ENCODE data around the gene TRIM69.

TRIM69 gene

DNA sequence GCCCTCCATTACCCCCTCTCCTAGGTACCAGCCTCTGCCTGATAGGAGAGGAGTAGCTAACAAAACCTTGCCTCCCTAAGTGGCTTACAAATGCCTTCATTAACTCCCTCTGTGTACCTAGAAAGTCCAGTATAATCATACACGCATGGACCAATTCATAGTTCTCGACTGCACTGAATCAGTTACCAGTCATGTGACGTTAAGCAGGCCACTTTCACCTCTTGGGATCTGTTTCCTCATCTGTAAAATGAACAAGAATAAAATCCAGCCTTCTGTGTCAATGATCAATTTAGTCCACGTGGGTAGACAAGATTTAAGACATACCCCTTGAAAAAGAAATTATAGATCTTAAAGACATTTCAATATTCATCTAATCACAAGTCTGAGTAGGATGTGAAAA, 72.2 kb downstream of the TRIM69 start:
- no peak for DNase-seq (ENCODE audit: low read depth in 2 of 2)

DNA sequence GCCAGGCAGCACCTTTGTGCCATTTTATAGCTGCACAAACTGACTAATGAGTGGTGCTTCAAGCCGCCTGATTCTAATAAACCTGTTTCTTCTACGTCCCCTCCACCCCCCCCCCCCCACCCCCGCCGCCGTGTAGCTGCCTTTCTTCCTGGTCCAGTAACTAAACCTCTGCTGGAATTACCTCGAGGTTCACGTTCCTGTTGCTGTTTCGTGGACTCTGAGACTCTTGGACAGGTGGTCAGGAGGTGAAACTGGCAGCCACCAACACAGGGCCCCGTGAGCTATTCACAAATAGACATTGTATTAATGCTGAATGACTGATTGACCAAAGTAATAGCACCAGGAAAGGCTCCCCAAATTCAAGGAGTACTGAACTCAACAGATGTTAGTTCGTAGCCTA, 73.9 kb downstream of the TRIM69 start:
- no peak for DNase-seq (ENCODE audit: low read depth in 2 of 2)

DNA sequence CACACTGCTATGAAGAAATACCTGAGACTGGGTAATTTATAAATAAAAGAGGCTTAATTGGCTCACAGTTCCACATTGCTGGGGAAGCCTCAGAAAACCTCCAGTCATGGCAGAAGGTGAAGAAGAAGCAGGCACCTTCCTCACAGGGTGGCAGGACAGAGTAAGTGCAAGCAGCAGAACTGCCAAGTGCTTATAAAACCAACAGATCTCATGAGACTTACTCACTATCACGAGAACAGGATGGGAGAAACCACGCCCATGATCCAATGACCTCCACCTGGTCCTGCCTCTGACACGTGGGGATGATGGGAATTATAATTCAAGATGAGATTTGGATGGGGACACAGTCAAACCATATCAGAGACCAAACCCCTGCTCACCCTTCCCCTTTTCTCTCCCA, 75.0 kb downstream of the TRIM69 start:
- DNase-seq (ENCODE audit: low read depth in 2 of 2), result no peak

DNA sequence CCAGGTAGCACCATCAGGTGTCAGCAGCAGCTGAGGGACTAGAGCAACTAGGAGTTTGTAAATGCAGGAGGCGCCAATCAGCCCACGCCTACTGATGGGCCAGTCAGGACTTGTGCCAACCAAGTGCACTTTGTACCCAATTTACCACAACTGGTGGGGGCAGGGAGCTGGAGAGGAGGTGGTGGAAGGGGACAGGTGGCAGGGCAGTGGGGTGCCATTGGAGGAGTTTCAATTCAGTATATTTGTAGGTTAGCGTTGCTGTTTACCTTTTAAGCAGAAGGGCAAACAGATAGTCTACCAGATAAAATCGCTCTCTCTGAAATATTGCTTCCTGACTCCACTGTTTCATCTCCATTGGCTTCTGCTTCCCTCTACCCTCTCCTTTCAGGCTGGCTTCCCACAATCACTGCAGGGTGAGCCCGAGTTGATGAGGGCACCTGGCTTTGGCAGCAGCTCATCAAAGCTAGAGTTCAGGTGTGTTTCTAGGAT, 75.7 kb downstream of the TRIM69 start:
- DNase-seq (ENCODE audit: low read depth in 2 of 2), result no peak

DNA sequence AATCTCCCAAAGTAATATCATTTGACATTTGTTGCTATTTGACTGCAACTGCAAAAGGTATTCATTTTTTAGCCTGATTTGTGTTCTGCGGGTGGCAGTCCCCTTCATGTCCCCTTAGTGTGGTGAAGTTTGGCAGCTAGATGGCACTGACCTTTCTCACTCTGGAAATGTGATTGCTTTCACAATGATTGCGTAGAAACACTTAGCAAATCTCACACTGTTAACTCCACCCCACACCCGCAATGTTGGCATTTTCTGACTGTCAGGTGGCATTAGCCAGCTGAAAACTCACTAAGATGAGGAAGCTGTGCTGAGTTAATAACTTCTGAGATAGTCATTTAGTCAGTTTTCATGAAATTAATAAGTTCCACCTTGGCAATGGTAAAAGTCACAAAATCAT, 76.9 kb downstream of the TRIM69 start:
- DNase-seq (ENCODE audit: low read depth in 2 of 2), result no peak
